Muscle of arm (tissue), 12 donors: ENCODE data around the gene CTDP1. TPM values are rescaled to one million over a fixed set of nuclear protein-coding genes. Genes with fewer than 3 reads are reported as not detected.
"Not testable (repeated sequence)": the region's sequence is repeated elsewhere in the genome, so short reads cannot be mapped to it uniquely, and the experiment has no call there.

ENCODE experiments used
- DNase-seq: peaks from one replicate; pipeline ENCODE4 v3.0.0-alpha.2; 2013
- polyA plus RNA-seq, 12 donors: library from polyadenylated mRNA; unstranded; fragments of 120-200 nt; gene quantifications; one replicate each; pipeline ENCODE4 v1.2.1, GENCODE V29; 2013; ENCODE audit not compliant: insufficient read length in 12 of 12

The CTDP1 gene
- polyA plus RNA-seq, 12 donors = 6.2 to 12.8 (median 7.6) TPM; not detected in 1

DNA sequence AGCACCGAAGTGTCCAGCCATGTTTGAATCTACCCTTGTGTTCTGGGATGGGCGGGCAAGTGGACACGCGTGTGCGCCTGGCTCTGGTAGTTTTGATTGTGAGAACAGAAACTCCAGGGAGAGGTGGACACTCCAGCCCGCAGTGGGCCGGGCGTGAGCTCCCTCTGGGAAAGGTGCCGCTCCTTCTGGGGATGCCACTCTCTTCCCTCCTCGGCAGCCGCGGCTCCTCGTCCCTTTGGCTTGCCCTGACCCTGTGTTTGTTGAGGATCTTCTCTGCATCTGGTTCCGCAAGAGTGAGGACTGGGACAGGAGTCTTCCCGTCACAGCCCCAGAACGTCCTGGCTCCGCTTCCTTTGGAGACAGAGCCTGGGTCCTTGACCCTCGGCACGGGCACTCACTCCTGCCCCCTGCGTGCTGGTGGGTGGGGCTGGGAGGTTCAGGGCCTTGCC lies 1.3 kb downstream of the CTDP1 start:
- DNase-seq = no peak

DNA sequence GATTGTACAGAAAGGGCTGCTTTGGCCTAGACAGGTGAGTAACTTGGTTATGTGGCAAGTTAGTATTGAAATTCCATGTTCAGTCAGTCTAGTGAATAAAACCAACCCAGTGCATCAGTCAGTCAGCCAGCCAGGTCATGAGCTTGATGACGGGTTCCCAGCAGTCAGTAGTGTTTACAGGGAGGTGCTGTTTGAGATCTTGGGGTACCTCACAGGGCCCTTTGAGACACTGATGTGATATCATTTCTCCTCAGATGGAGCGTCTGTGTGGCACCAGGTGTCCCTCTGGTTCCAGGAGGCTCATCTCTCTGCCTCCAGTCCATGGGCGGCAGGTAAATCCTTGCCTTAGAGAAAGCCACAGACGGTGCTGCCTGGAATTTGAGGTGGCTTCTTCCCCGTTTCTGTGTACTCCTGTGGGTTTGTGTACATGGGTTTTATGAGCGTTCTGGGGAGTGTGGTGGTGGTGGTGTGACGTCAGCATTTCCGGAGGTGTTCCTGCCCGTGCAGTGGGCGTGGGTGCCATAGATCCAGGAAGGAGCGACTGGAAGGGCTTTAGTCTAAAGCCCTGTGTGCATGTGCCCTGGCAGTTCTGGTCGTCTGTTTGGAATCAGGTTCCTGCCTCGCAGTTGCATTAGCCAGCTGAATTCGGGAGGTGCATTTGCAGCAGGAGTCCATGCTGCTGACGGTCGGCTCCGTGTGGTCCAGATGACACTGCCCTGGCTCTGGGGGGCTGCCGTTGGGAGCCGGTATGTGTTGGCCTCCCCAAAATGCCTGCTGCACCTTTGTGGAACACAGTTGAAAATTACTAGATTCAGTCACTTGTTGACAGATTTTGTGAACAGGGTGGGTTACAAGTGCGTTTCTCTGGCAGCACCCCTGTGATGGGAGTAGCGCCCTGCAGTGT lies 2.1 kb downstream of the CTDP1 start:
- DNase-seq = no peak

DNA sequence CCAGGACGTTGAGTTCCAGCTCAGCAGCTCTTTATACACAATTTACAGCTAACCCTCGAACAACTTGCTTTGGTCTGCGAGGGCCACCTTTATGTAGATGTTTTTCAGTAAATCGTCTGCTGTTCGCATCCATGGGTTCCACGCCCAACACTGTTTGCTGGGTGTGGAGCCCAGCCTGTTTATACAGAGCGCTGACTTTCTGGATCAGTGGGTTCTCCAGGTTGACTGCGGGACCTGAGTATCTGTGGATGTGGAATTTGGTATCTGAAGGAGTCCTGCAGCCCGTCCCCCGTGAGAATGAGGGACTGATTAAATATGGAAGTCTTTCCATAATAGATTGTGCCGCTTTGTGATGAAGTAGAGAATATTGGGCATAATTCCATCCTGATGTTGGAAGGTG lies 2.9 kb downstream of the CTDP1 start:
- DNase-seq = no peak

DNA sequence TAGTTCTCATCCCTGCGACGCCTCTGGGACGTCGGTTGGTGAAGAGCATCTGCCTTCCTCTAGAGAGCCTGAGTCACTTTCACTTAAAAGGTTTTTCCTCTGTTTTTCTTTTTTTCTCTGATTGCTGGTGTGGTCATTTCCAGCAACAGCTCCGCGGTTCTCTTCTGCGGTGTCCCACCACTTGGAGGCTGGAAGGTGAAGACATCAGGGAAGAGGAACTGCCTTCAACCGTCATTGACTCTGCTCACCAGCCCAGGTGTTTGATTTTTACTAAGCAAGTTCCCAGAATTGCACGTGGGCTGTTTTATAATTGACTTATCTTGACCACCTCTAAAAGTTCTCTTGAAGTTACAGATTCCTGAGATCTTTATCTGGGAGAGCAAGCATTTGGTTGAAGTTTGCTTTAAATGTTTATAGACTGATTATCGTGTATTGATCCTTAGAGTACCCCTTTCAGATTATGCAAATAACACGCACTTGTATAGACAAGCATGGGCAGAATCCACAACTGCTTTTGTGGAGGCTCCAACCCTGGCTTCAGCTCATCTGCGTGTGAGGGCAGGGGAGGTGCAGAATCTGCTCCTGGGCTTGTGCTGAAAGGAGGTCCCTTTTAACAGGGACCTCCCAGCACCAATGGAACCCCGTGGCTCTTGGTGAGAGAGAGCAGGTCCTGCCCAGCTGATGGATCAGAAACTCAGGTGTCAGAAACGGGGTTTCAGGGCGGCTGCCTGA lies 3.5 kb downstream of the CTDP1 start:
- DNase-seq = no peak

DNA sequence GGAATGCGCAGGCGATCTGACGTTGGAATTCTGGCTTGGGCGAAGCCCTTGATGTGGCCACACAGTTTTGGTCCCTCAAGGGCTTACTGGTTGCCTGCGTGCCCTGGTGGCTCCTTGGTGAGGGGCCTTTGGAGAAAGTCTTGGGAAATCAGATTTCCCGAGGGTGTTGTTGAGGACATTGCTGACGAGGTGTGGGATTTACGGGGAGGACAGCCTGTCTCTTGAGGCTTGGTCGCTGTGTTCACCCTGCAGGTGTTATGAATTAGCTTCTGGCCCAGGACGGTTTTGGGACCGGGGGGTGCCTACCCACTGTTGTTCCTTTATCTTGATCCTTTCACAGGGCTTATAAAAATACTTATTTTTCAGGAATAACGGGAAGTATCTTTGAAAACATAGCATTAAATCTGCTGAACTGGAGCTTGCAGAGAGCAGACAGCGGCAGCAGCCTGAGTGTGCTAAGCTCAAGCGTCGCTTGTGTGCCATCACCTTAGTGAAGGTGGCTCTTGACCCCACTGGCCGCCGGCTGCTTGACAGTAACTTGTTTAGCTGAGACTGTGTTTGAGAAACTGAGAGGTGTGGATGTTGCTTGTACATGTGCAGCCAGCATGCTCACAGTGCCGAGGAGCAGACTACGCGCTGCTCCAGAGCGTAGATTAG lies 4.2 kb downstream of the CTDP1 start:
- DNase-seq = no peak

DNA sequence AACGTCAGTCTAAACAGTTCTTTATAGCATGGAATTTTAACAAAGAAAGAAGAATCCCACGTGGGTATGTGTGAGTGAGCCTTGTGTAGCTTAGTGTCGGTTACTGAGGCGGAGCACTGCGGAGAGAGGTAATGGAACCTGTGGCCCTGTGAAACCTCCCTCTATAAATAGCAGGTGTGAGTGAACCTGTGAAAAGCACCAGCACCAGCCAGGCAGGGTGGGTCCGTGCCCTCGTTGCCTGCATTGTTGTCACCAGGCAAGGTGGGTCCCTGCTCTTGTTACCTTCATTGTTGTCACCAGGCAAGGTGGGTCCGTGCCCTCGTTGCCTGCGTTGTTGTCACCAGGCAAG lies 4.7 kb downstream of the CTDP1 start:
- DNase-seq = no peak

DNA sequence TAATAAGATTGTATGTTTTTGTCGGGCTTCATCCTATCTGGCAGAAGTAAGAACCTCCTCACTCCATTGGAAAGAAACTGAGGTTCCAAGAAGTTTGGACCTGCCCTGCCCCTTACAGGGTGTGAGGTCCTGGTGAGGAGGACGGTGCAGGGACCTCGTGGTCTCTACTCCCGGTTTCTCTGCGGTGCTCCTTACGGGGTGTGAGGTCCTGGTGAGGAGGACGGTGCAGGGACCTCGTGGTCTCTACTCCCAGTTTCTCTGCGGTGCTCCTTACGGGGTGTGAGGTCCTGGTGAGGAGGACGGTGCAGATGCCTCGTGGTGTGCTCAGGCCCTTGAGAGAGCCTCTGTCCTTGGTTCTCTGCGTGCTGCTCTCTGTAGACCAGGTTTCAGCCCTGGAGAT lies 5.2 kb downstream of the CTDP1 start:
- no peak for DNase-seq

DNA sequence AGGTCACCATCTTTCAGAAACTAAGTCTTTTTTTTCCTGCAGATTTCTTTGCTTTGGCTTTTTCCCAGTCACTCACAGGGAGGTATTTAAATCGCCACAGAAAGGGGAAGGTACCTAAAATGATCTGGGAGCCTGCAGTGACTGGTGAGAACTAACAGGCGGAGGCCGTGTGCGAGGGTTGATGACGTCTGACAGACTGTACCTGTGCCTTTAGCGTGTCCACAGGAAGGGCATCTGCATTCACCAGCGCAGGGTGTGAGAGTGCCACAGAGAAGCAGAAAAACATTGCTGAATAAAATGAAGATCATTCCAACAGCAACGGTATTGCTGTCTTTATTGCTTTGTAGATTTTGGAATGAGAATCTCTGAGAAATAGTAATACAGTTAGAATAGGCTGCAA lies 5.7 kb downstream of the CTDP1 start:
- no peak for DNase-seq

DNA sequence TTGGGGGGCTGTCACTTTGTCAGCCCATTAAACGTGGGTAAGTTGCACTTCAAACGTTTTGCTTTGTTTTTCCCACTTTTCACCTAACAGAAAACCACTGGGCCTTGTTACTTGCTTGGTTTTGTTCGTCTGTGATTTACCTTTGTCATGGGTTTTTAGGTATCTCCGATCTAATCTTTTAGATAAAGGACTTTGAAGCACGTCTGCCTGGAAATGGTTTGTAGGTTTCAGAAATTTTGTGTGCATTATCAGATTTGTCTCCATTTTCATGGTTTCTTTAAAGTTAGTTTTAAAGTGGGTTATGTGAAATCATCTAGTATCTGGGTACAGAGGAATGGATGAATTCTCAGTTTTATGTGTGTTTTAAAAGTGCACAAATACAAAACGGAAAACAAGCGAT lies 6.4 kb downstream of the CTDP1 start:
- no peak for DNase-seq

DNA sequence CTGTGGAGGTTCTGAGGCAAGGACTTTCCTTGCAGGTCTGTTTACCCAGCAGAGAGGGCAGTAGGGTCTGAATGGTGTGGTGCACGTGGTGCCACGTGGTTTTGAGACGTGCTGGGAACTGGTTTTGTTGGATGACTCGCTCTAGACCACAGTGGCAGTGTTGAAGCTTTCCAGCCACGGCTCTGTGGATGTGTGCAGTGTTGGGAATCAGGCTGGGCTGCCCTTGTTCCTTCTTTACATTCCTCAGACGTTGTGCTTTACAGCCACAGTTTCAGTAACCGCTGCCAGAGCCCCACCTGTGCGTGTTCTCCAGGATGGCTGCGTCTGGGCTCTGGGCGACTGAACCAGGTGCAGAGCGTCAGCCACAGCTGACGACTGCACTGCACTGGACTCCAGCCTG lies 8.2 kb downstream of the CTDP1 start:
- no peak for DNase-seq

DNA sequence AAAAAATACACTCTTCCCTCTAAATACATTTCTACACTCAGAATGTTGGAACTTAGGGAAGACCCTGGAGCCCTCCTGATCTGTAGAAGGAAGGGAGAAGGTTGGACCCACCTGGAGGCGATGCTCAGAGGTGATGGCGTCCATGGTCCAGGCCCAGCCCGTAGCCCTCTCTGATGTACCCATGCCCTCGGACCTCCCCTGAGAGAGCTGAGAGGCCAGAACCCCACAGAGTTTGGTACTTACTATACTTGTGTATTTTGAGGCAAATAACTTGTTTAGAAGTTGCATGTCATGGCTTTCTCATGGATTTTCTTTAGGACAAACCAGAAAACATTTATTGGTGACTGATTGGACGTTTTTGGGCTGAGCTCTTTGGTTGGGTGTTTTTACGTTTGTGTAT lies 10.5 kb downstream of the CTDP1 start:
- DNase-seq = no peak

DNA sequence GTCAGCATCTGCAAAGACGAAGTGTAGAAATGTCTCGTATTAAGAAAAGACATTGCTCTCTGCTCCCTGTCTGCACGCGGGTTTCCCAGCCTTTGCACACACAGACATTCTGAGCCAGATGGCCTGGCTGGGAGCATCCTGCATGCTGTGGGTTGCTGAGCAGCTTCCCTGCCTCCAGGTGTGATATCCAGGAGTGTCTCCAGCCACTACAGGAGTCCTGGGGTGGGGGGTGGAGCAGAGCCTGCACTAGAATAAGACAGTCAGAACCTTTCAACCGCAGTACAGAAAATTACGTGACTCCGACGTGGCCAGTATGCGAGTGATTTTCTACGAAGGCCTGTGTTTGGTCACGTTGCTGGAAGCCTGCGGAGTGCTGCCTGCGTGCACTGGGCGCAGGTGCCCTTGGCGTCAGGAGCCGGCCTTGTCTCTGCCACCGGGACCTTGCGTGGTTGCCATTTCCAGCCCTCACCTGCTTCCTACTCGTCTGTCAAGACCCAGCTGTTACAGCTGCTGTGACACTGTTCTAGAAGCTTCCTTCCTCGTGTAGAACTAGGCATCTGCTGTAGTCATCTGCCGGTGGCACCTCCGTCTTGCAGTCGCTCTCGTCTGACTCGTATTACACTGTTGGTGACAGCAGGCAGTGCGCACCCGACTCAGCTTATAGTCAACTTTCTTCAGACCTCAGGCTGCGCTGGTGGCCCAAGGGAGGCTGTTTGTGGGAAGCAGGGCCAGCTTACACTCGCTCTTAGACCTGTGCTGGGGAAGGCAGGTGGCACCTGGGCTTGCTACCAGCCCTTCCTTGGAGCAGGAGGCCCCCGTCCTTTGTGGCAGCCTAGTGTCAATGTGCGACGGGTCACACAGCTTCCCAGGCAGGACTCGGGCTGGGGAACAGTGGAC lies 11.2 kb downstream of the CTDP1 start:
- no peak for DNase-seq

DNA sequence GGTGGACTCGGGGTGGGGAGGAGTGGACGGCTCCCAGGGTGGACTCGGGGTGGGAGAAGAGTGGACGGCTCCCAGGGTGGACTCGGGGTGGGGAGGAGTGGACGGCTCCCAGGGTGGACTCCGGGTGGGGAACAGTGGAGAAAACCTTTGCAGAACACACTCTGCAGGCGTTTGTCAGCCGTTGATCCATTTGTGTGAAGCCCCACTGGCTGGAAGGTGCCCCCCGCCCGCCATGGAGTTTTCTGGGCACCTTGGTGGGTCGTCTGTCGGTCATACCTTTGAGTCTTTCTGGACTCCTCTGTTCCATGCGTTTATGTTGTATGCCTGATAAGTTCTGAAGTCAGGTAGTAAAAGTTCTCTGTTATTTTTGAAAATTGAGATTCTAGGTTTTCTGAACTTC lies 12.5 kb downstream of the CTDP1 start:
- DNase-seq = no peak

DNA sequence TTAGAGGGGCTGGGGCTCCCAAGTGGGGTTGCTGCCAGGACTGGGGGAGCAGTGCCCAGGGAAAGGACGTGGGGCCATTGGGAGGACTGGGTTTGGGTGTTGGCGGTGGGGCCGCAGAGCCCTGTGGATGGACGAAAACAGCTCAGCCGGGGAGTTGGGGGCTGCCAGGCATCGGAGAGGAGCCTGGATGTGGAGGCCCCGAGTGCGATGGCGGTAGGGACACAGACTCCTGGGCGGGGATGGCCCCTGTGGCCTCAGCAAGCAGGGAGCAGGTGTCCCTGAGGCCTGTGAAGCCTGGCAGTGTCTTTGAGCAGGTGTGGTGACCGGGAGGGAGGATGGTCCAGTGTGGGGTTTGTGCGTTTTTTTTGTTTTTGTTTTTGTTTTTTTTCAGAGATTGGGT lies 13.3 kb downstream of the CTDP1 start:
- no peak for DNase-seq

DNA sequence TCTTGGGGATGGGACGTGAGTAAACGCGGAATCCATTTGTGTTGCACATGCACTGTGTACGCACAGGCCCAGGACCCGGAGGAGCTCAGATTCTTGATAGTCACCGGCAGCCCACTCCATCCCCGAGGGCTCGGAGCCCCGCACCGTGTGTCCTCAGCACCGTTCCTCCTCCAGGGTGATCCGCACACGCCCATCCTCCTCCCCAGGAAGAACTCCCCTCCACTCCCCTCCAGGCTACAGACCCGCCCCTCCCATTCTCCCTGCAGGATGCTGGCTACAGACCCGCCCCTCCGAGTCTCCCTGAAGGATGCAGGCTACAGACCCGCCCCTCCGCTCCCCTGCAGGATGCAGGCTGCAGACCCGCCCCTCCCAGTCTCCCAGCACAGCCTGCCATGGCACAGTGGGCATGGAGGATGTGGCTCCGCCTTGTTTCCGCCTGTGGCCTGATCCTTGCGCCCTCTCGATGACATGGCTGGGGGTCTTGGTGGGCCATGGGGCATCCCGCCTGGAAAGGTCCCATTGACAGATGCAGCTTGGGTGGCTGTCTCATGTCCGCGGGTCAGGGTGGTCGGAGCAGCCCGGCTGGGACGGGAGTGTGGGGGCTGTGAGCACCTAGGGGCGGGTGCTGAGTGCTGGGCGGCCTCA lies 14.1 kb downstream of the CTDP1 start:
- no peak for DNase-seq

DNA sequence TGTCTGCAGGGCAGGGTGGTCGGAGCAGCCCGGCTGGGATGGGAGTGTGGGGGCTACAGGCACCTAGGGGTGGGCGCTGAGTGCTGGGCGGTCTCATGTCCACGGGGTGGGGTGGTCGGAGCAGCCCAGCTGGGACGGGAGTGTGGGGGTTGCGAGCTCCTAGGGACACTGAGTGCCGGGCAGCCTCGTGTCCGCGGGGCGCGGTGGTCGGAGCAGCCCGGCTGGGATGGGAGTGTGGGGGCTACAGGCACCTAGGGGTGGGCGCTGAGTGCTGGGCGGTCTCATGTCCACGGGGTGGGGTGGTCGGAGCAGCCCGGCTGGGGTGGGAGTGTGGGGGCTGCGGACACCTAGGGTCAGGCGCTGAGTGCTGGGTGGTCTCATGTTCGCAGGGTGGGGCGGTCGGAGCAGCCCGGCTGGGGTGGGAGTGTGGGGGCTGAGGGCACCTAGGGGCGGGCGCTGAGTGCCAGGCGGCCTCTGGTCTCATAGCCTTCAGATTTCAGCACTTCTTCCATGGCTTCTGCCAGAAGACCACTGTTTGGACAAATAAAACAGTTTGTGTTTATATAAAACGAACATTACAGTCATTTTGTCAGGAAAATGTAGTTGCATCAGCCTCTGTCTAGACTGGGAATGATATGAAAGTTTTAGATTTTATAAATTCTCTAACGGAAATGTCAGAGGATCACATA lies 14.7 kb downstream of the CTDP1 start:
- DNase-seq = not testable (repeated sequence)

DNA sequence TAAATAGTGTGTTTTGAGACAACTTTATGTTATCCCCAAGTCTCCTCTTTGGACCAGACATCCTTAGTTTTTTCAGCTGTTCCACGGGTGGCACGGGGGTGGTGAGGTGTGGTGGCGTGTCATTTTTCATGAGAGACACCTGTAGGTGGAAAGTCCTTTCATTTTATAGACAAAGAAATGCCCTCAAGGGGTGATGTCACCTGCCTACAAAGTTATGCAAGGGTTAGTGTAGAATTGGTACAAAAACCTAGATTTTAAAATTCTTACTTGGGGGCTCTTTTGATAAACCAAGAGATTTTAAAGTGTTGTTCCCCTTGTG lies 15.3 kb downstream of the CTDP1 start:
- DNase-seq = no peak

DNA sequence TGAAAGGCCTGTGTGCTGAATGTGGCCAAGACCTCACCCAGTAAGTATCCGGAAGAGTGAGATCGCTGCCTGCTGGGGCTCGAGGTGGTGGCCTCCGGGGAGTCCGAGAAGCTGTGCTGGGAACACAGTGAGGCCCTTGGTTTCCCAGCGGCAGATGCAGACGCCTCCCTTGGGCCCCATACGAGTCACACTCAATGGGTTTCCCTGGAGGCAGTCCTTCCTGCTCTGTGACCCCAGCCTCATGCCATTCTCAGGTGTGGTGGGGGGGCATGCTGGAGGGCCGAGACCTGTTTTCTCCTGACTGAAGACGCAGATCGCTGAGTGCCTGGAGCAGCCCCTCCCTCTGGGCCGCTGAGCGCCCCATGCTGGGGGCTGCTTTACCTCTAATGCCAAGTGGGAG lies 15.7 kb downstream of the CTDP1 start:
- no peak for DNase-seq

DNA sequence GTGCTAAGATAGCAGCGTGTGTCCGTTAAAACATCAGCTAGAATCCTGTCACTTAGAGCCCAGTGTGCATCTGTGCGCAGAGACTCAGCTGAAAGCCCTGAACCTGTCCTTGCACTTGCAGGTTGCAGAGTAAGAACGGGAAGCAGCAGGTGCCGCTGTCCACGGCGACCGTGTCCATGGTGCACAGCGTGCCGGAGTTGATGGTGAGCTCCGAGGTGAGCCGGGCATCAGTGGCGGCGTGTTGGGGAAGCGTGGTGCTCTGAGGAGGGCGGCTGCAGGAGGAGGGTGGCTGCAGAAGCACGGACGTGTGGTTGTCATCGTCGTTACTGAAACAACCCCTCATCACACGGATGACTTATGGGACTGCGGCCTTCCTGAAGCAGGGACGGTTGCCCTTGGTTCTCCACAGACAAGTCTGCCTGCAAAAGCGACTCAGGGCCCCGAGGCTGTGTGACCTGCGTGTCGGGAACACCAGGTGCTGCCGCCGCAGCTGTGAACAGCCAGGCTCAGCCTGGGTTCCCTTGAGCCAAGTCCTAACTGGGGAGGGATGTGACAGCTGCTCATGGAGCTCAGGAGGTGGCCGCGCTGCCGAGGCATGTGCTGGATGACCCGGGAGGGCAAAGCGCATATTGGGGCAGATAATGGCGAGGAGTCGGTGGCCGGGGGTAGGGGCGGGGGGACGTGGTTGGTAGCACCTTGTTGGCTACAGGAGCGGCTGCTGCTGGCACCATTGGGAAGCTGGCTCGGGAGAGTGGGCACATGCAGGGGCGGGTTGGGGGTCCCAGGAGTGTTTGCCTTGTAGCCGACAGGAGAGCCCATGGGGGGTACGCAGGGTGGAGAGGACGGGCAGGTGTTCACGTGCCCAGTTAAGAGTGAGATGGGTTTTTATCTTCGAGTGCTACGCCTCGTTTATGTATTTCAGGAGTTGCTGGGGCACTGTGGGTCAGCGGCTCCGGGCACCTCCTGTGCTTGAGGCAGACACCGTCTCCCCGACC lies 16.6 kb downstream of the CTDP1 start:
- no peak for DNase-seq
